Mammary epithelial cell (primary cell): ENCODE measurements around the gene LTBP3.

Experiments
- EZH2 ChIP-seq: IDR thresholded peaks from 2 replicates; pipeline ENCODE4 v1.6.1; 2012; ENCODE audit warnings: low read length, inconsistent platforms, borderline replicate concordance
- TF ChIP-seq, protein P1 (sequence below), 2 donors: IDR thresholded peaks in 1 of 2; conservative IDR thresholded peaks in 1 of 2; 2 replicates each; pipeline ENCODE4 v1.5.1; 2011 to 2012; ENCODE audit warnings: inconsistent platforms in 2 of 2, low read length in 2 of 2, mild to moderate bottlenecking in 2 of 2, control low read depth in 1 of 2, low read depth in 1 of 2; ENCODE audit not compliant: insufficient read depth in 1 of 2; ENCODE audit errors: extremely low read depth in 1 of 2

GRCh38 chr11:65557280-65558001 is 718 bp downstream of the LTBP3 start:
- TF ChIP-seq, protein P1, sequence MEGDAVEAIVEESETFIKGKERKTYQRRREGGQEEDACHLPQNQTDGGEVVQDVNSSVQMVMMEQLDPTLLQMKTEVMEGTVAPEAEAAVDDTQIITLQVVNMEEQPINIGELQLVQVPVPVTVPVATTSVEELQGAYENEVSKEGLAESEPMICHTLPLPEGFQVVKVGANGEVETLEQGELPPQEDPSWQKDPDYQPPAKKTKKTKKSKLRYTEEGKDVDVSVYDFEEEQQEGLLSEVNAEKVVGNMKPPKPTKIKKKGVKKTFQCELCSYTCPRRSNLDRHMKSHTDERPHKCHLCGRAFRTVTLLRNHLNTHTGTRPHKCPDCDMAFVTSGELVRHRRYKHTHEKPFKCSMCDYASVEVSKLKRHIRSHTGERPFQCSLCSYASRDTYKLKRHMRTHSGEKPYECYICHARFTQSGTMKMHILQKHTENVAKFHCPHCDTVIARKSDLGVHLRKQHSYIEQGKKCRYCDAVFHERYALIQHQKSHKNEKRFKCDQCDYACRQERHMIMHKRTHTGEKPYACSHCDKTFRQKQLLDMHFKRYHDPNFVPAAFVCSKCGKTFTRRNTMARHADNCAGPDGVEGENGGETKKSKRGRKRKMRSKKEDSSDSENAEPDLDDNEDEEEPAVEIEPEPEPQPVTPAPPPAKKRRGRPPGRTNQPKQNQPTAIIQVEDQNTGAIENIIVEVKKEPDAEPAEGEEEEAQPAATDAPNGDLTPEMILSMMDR (conservative IDR thresholded peaks at IDR 0.05 in 1 of 2, IDR thresholded peaks at IDR 0.05 in 1 of 2; ENCODE audit: extremely low read depth in 1 of 2, insufficient read depth in 1 of 2, low read depth in 1 of 2, low read length in 2 of 2) = no peak
- TF ChIP-seq EZH2 = no peak
